Calu3 (cell line): Measurements from ENCODE around the gene PLK2. TPM values are rescaled to one million over a fixed set of nuclear protein-coding genes. Genes with fewer than 3 reads are reported as not detected.
A peak's percentile ranks its signal among the peaks of the same experiment; 100 is the strongest.

Experiments used
- BruUV-seq: library from RNA; stranded (reverse); fragments of 400-500 nt; replicated peaks from 2 replicates; lab custom pipeline; 2021; lab: Mats Ljungman, UMichigan
- CTCF ChIA-PET: fragments of 300-600 bp; sonication (Branson Sonifier 250); formaldehyde crosslinking; loops from one replicate; lab custom pipeline; 2022; ENCODE audit warnings: antibody characterized with exemption; lab: Charles Lee
- DNase-seq: peaks from one replicate; pipeline ENCODE4 v3.0.0; 2022
- H3K27ac Mint-ChIP-seq: one replicate; pipeline ENCODE4 v1.8.0; 2022; ENCODE audit warnings: mixed read lengths; ENCODE audit not compliant: unreplicated experiment
- H3K27me3 Mint-ChIP-seq: one replicate; pipeline ENCODE4 v1.8.0; 2022; ENCODE audit warnings: mixed read lengths; ENCODE audit not compliant: unreplicated experiment
- H3K36me3 Mint-ChIP-seq: one replicate; pipeline ENCODE4 v1.8.0; 2022; ENCODE audit warnings: mild to moderate bottlenecking, moderate library complexity, mixed read lengths; ENCODE audit not compliant: insufficient read depth, unreplicated experiment
- H3K4me1 Mint-ChIP-seq: one replicate; pipeline ENCODE4 v1.8.0; 2022; ENCODE audit warnings: mild to moderate bottlenecking, low read depth, mixed read lengths; ENCODE audit not compliant: unreplicated experiment
- H3K4me3 Mint-ChIP-seq: one replicate; pipeline ENCODE4 v1.8.0; 2022; ENCODE audit warnings: mild to moderate bottlenecking, low read depth, moderate library complexity, mixed read lengths; ENCODE audit not compliant: unreplicated experiment
- H3K9me3 Mint-ChIP-seq: one replicate; pipeline ENCODE4 v1.8.0; 2022; ENCODE audit warnings: low read depth, mixed read lengths; ENCODE audit not compliant: unreplicated experiment
- CTCF ChIP-seq: fragments of 200-600 bp; IDR thresholded peaks from one replicate; pipeline ENCODE4 v1.8.0; 2022; ENCODE audit warnings: antibody characterized with exemption; ENCODE audit not compliant: unreplicated experiment
- intact Hi-C: fragments of 100-400 bp; cut with micrococcal nuclease; formaldehyde crosslinking; loops from one replicate; pipeline ENCODE4 v1.10.0; 2022; ENCODE audit not compliant: unreplicated experiment
- total RNA-seq: library from RNA; stranded (reverse); gene quantifications from 2 replicates; pipeline ENCODE4 v1.2.3, GENCODE V29; 2022

PLK2 gene
- total RNA-seq, 1 experiment from 2014 or later: 229 TPM

- no peak for TF ChIP-seq CTCF
- H3K9me3 Mint-ChIP-seq: no peaks in the 10 kb centered on the region
- H3K27ac Mint-ChIP-seq: peak overlapping the region; percentile 85
- intact Hi-C loops: loop anchor here (1.0 to 10.0 kb wide), 8 partner anchors 122 to 1557 kb away; no protein-coding TSS in a partner anchor
- H3K4me3 Mint-ChIP-seq: peak overlapping the region; percentile 76
- H3K27me3 Mint-ChIP-seq: no peaks in the 10 kb centered on the region
- CTCF ChIA-PET: interaction anchor here (0.7 to 5.1 kb wide), 11 partner anchors 271 to 1161 kb away, joined by 3 to 41 read pairs (median 5); no protein-coding TSS in a partner anchor
- BruUV-seq: no TSS peak
- H3K36me3 Mint-ChIP-seq: peaks cover 69% of the 10 kb centered on the region
- no peak for DNase-seq
- H3K4me1 Mint-ChIP-seq: peaks cover 31% of the 10 kb centered on the region
Observed at GRCh38 chr5:58459146-58460001, 512 bp downstream of the PLK2 start.

GRCh38 chr5:58458743-58459145, 1.1 kb downstream of the PLK2 start:
- Mint-ChIP-seq H3K27me3 (no peaks in the 10 kb centered on the region), H3K4me3 (peak overlapping the region; percentile 76), H3K36me3 (peaks cover 75% of the 10 kb centered on the region), H3K27ac (peak overlapping the region; percentile 85), H3K4me1 (peaks cover 36% of the 10 kb centered on the region), H3K9me3 (no peaks in the 10 kb centered on the region)
- intact Hi-C loops: loop anchor here (5.0 to 10.0 kb wide), 2 partner anchors 121 to 374 kb away; no protein-coding TSS in a partner anchor
- no peak for TF ChIP-seq CTCF
- no TSS peak for BruUV-seq
- no peak for DNase-seq
- CTCF ChIA-PET: interaction anchor here (0.7 to 5.1 kb wide), 7 partner anchors 270 to 1160 kb away, joined by 3 to 41 read pairs (median 4); no protein-coding TSS in a partner anchor

- Mint-ChIP-seq H3K27me3 (no peaks in the 10 kb centered on the region), H3K4me3 (peak overlapping the region; percentile 76), H3K9me3 (no peaks in the 10 kb centered on the region), H3K36me3 (peaks cover 80% of the 10 kb centered on the region), H3K4me1 (peaks cover 36% of the 10 kb centered on the region), H3K27ac (peak overlapping the region; percentile 85)
- CTCF ChIA-PET: interaction anchor here (0.7 to 5.1 kb wide), 5 partner anchors 270 to 959 kb away, joined by 3 to 41 read pairs (median 5); no protein-coding TSS in a partner anchor
- intact Hi-C loops: loop anchor here (5.0 to 10.0 kb wide), 2 partner anchors 121 to 373 kb away; no protein-coding TSS in a partner anchor
- no peak for TF ChIP-seq CTCF
- DNase-seq: no peak
- BruUV-seq: TSS peak; percentile 36
Observed at GRCh38 chr5:58458141-58458742, 1.6 kb downstream of the PLK2 start.

GRCh38 chr5:58457050-58457449, 2.8 kb downstream of the PLK2 start:
- DNase-seq: no peak
- H3K9me3 Mint-ChIP-seq: no peaks in the 10 kb centered on the region
- H3K36me3 Mint-ChIP-seq: peaks cover 92% of the 10 kb centered on the region
- TF ChIP-seq CTCF: no peak
- H3K27ac Mint-ChIP-seq: peak overlapping the region; percentile 85
- no TSS peak for BruUV-seq
- intact Hi-C loops: loop anchor here (5.0 to 10.0 kb wide), 2 partner anchors 120 to 372 kb away; no protein-coding TSS in a partner anchor
- peaks cover 42% of the 10 kb centered on the region for H3K4me1 Mint-ChIP-seq
- H3K27me3 Mint-ChIP-seq: no peaks in the 10 kb centered on the region
- CTCF ChIA-PET: interaction anchor here (1.7 kb wide), 1 partner anchor 569 kb away, joined by 5 read pairs; no protein-coding TSS in a partner anchor
- H3K4me3 Mint-ChIP-seq: peak overlapping the region; percentile 76
